OCI-LY1 (cell line): ENCODE measurements around the gene ZBTB22.
"Not testable (repeated sequence)": the region's sequence is repeated elsewhere in the genome, so short reads cannot be mapped to it uniquely, and the experiment has no call there.

ENCODE experiments used
- H2AFZ ChIP-seq: fragments of 200-600 bp; sonication (generic), shearing (Covaris generic); 2 replicates; pipeline ENCODE4 v1.6.0; 2014; ENCODE audit warnings: antibody characterized with exemption, mild to moderate bottlenecking, low read length
- H3F3A ChIP-seq: fragments of 200-600 bp; sonication (generic), shearing (Covaris generic); 2 replicates; pipeline ENCODE4 v1.6.0; 2014; ENCODE audit warnings: mild to moderate bottlenecking, antibody characterized with exemption, low read length, moderate library complexity; ENCODE audit not compliant: insufficient read depth
- H3K27ac ChIP-seq: fragments of 200-600 bp; sonication (generic); 2 replicates; pipeline ENCODE4 v1.5.1; 2014; ENCODE audit warnings: low read length, mixed run types, mild to moderate bottlenecking, low read depth; ENCODE audit not compliant: poor library complexity, severe bottlenecking
- H3K27me3 ChIP-seq: fragments of 200-600 bp; sonication (generic); 2 replicates; pipeline ENCODE4 v1.6.0; 2014; ENCODE audit warnings: antibody characterized with exemption, mild to moderate bottlenecking, low read length, moderate library complexity; ENCODE audit not compliant: insufficient read depth
- H3K36me3 ChIP-seq: fragments of 200-600 bp; sonication (generic); 2 replicates; pipeline ENCODE4 v1.6.1; 2014; ENCODE audit warnings: mild to moderate bottlenecking, antibody characterized with exemption, low read length, moderate library complexity, mixed read lengths; ENCODE audit not compliant: insufficient read depth
- H3K4me1 ChIP-seq: fragments of 200-600 bp; sonication (generic); 2 replicates; pipeline ENCODE4 v1.5.1; 2014; ENCODE audit warnings: mild to moderate bottlenecking, low read length, moderate library complexity; ENCODE audit not compliant: insufficient read depth, severe bottlenecking
- H3K4me2 ChIP-seq: fragments of 200-600 bp; sonication (generic), shearing (Covaris generic); 2 replicates; pipeline ENCODE4 v1.6.1; 2014; ENCODE audit warnings: low read length
- H3K4me3 ChIP-seq: fragments of 200-600 bp; sonication (generic); 2 replicates; pipeline ENCODE4 v1.5.1; 2014; ENCODE audit warnings: low read length, low read depth, mild to moderate bottlenecking, mixed read lengths; ENCODE audit not compliant: poor library complexity, severe bottlenecking
- H3K79me2 ChIP-seq: fragments of 200-600 bp; shearing (Covaris generic); 2 replicates; pipeline ENCODE4 v1.6.1; 2016; ENCODE audit warnings: mixed run types, low read length, mixed read lengths; ENCODE audit not compliant: insufficient read depth
- H3K9ac ChIP-seq: fragments of 200-600 bp; sonication (generic), shearing (Covaris generic); 2 replicates; pipeline ENCODE4 v1.6.1; 2014; ENCODE audit warnings: mild to moderate bottlenecking, low read length, mixed read lengths
- H3K9me2 ChIP-seq: fragments of 200-600 bp; sonication (generic), shearing (Covaris generic); 2 replicates; pipeline ENCODE4 v1.6.1; 2014; ENCODE audit warnings: low read depth, mild to moderate bottlenecking, low read length, mixed read lengths
- H3K9me3 ChIP-seq: fragments of 200-600 bp; shearing (Covaris generic); 2 replicates; pipeline ENCODE4 v1.6.1; 2014; ENCODE audit warnings: low read length, mixed read lengths
- H4K20me1 ChIP-seq: fragments of 200-600 bp; sonication (generic), shearing (Covaris generic); 2 replicates; pipeline ENCODE4 v1.6.0; 2016; ENCODE audit warnings: mild to moderate bottlenecking, low read length; ENCODE audit not compliant: insufficient read depth
- CTCF ChIP-seq: fragments of 200-600 bp; sonication (generic), shearing (Covaris generic); IDR thresholded peaks from 2 replicates; pipeline ENCODE4 v1.5.1; 2017; ENCODE audit warnings: mild to moderate bottlenecking, antibody characterized with exemption, low read length, moderate library complexity, mixed read lengths
- EZH2 ChIP-seq: fragments of 200-600 bp; sonication (generic), shearing (Covaris generic); IDR thresholded peaks from 2 replicates; pipeline ENCODE4 v1.8.0; 2017; ENCODE audit warnings: borderline replicate concordance, mixed run types, mild to moderate bottlenecking, antibody characterized with exemption, low read length, moderate library complexity, mixed read lengths

The ZBTB22 gene

GRCh38 chr6:33343953-33344611, 26.5 kb upstream of the ZBTB22 start:
- Histone ChIP-seq H3K36me3 (no peaks in the 10 kb centered on the region; the same call in 1 of the 2 replicates), H3K9me3 (no peaks in the 10 kb centered on the region), H3K4me2 (peak overlapping the region; percentile 44), H3K9ac (no peak overlapping the region), H3K4me3 (no peak overlapping the region), H3K9me2 (no peaks in the 10 kb centered on the region), H3K27ac (peak overlapping the region; percentile 87), H3F3A (no peaks in the 10 kb centered on the region), H4K20me1 (no peaks in the 10 kb centered on the region), H3K4me1 (peaks cover 23% of the 10 kb centered on the region), H3K27me3 (no peaks in the 10 kb centered on the region), H2AFZ (peak overlapping the region; percentile 60; the same call in 1 of the 2 replicates), H3K79me2 (no peaks in the 10 kb centered on the region)
- TF ChIP-seq EZH2: no peak
- TF ChIP-seq CTCF: no peak

GRCh38 chr6:33343606-33343952, 26.0 kb upstream of the ZBTB22 start:
- H3K36me3 ChIP-seq, H3F3A ChIP-seq, H3K9me2 ChIP-seq, H4K20me1 ChIP-seq, H3K9me3 ChIP-seq, H3K9ac ChIP-seq, H3K4me3 ChIP-seq, H3K27me3 ChIP-seq, H3K79me2 ChIP-seq: not testable (repeated sequence)
- Histone ChIP-seq H2AFZ (peak overlapping the region; percentile 60), H3K4me1 (peaks cover 23% of the 10 kb centered on the region), H3K4me2 (peak overlapping the region; percentile 44), H3K27ac (peak overlapping the region; percentile 87)

- Histone ChIP-seq H3K4me1 (peaks cover 14% of the 10 kb centered on the region), H2AFZ (no peak overlapping the region), H3K4me3 (no peak overlapping the region), H3K9me3 (no peaks in the 10 kb centered on the region), H3F3A (no peaks in the 10 kb centered on the region), H3K4me2 (no peak overlapping the region), H4K20me1 (no peaks in the 10 kb centered on the region), H3K9ac (no peak overlapping the region), H3K79me2 (no peaks in the 10 kb centered on the region), H3K9me2 (no peaks in the 10 kb centered on the region), H3K27me3 (no peaks in the 10 kb centered on the region), H3K27ac (no peak overlapping the region), H3K36me3 (no peaks in the 10 kb centered on the region)
- TF ChIP-seq EZH2 (no peak), CTCF (no peak)
Measured at GRCh38 chr6:33339193-33339592, 21.6 kb upstream of the ZBTB22 start.

- Histone ChIP-seq H3K36me3 (no peaks in the 10 kb centered on the region), H3F3A (no peaks in the 10 kb centered on the region), H3K79me2 (no peaks in the 10 kb centered on the region), H3K4me3 (no peak overlapping the region), H3K9me2 (no peaks in the 10 kb centered on the region), H3K9me3 (no peaks in the 10 kb centered on the region), H3K27ac (no peak overlapping the region), H4K20me1 (no peaks in the 10 kb centered on the region), H3K4me1 (peaks cover 15% of the 10 kb centered on the region), H3K27me3 (no peaks in the 10 kb centered on the region), H3K4me2 (no peak overlapping the region), H3K9ac (no peak overlapping the region), H2AFZ (no peak overlapping the region)
- TF ChIP-seq EZH2: no peak
- TF ChIP-seq CTCF: no peak
Measured at GRCh38 chr6:33336495-33336894, 19.0 kb upstream of the ZBTB22 start.
